HG02642 (cell line): ENCODE measurements around the gene RNU5B-1.

Source experiments
- ATAC-seq: cut with Tn5 transposase; IDR thresholded peaks from one replicate; pipeline ENCODE4 v1.9.1; 2021; ENCODE audit warnings: mild to moderate bottlenecking; ENCODE audit not compliant: unreplicated experiment, poor library complexity

Gene RNU5B-1

DNA sequence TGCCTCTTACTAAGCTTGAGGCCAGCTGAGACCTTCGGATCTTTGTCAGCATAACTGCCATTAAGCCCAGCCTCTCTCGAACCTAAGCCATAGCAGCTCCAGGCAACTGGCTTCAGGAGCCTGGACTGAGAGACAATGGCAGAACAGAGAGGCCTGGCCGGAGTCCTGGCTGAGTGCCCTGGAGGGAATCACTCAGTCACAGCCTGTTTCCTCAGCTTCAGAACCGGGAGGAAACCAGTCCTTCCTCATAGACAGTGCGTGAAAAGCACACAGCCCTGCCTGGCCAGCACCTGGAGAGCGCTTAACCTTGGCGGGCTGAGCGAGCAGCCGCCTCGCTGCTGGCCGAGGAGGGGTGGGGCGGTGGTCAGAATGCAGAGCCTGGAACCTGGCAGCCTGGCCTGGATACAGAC, 21.6 kb downstream of the RNU5B-1 start:
- ATAC-seq: no peak

DNA sequence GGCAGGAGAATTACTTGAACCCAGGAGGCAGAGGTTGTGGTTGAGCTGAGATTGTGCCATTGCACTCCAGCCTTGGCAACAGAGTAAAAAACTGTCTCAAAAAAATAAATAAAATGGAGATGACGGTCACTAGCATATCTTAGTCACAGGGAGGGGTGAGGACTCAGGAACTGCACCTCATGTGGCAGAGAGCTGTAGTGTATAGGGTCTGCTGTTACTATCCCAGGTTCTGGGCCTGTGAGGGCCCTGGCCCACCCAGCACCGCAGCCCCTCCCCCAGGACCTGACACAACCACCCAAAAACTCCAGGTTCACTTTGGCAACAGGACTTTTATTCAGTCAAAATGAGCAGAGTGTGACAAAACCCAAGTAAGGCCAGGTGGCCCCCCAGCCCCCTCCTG, 22.3 kb downstream of the RNU5B-1 start:
- ATAC-seq: no peak

DNA sequence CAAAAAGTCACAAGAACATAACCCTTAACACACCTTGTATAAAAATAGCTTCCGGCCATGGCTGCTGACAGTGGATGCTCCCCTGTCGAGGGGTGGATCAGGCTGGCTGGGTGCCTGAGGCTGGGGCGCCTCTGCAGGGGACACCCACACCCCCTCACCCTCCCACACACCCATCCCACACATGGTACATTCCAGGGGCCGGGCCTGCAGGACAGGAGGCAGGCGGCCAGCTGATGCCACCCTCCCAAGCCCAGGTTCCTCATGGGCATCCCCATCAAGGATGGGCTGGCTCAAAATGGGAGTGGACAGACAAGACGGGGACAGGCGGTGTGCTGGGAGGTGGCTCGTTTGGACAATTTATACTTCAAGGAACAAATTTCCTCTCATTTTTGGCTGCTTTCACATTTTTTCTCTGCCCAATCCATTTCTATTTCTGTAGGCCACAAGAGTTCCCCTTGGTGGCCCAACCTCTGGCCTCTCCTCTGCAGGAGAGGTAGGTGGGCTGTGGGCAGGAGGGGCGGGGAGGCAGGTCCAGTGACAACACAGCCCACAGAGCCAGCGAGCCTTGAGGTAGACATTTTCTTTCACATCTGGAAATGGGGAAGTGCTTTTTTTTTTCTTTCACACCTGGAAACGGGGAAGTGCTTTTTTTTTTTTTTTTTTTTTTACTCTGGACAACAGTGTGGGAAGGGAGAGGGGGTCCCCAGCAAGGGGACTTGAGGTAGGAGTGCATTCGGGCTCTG, 23.3 kb downstream of the RNU5B-1 start:
- no peak for ATAC-seq

DNA sequence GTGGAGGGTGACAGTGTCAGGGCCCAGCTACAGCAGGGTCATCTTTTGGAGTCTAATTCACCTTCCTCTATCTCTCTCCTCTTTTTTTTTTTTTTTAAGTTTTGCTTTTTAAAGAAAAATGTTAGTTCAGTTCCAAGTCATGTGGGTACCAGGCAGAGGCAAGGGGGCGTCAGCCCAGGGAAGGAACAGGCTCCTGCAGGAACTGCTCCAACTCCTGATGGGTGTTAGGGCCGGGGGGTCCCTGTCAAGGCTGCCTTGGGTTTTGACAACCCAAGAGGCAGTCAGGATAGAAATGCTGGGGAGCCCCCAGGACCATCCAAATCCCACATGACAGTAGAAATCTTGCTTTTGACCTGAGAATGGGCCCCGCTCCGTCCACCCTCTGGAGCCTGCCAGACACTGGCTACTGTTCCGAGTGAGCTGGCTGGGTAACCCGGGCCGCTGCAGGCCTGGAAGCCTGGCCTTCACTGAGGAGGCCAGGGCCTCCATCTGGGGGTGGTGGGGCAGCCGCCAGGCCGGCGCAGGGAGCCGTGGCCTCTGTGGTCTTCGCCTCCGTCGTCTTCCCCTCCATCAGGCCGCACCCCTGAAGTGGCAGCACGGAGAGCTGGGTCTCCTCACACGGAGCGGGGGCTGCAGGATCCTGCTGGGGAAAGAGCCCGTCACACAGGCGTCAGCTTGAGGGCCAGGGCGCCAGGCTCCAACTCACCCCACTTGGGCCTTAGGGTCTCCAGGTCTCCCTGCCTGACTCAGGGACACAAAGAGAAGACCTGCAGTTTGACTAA, 24.2 kb downstream of the RNU5B-1 start:
- ATAC-seq: no peak

DNA sequence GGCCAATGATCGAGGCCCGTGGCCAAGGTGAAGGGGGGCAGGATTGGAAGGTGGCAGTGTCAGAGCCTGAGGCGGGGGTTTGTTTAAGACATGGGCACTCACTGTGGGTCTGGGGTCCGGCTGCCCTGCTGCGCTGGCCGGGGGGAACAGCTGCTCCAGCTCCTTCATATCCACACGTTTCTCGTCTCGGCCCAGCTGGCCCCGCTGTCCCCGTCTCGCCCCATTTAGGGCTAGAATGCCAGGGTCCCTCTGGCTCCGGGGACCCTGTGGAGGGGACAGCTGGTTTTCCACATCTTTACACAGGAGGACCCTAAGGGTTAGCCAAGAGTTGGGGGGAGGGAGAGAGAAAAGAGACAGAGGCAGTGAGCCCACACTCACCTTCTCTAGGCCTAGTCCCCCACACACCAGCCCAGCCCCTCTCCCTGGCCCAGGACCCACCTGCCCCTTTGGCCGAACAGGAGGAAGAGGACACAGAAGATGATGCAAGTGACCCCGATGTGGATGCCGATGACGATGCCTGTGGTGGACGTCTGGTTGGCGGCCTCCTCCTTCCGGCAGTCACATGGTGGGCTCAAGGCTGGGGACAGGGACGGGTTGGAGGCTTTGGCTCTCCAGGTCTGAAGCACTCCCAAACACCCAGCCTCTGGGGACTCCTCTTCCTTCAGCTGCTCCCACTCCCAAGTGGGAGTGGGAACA, 25.0 kb downstream of the RNU5B-1 start:
- ATAC-seq: no peak

DNA sequence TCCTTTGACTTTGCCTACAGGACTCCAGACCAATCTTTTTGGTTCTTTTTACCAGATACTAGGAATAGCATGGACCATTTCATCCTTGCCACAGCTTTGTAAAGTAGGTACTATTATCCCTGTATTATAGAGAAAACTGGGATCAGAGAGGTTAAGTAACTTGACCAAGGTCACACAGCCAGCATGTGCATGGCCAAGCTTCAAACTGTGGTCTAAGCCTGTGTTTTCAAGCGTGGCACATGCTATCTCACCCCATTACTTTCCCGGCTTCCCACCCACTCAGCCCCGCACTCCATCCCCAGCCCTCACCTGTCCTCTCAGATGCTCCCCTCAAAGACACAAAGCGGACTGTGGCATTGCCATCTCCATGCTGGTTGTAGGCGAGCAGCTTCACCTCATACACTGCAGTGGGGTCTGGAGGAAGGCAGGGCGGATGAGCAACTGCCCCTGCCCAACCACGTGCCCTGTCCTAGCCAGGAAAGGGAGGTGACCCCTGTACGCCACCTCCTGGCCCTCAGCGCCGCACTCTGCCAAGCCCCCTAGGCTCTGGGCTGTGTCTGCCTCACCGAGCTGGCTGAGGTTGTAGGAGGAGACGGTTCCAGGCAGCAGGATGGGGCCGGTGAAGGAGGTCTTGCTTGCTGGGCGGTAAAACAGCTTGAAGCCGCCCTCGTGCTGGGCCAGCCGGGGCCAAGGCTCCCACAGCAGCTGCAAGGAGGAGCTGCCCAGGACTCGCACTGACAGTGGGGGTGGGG, 25.7 kb downstream of the RNU5B-1 start:
- no peak for ATAC-seq

DNA sequence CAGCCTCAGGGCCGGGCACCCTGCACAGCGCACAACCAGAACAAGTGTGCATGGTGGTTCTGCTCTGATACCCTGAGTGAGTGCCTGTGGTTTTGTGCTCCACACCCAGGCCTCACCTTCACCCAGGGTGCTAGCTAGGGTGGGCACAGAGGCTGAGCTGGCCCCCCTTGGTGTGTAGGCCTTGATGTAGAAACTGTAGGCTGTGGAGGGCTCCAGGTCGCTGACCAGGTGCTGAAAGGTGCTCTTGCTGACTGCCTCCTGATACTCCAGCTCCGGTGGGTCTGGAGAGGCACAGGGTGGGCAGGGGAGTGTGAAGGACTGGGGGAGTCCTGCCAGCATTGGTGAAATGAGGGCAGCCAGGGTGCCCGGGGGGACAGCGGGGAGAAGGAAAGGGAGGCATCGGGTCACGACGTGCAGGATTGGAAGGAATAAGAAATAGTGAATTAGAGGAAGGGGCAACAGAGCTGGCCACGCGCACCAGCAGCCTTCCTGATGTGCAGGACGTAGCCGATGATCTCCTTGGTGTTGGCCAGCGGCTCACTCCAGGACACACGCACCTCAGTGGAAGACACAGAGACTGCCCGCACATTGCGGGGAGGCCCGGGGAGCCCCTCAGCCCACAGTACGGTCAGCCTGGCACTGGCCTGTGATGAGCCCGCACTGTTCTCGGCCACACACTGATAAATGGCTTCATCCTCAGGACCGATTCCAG, 26.6 kb downstream of the RNU5B-1 start:
- no peak for ATAC-seq

DNA sequence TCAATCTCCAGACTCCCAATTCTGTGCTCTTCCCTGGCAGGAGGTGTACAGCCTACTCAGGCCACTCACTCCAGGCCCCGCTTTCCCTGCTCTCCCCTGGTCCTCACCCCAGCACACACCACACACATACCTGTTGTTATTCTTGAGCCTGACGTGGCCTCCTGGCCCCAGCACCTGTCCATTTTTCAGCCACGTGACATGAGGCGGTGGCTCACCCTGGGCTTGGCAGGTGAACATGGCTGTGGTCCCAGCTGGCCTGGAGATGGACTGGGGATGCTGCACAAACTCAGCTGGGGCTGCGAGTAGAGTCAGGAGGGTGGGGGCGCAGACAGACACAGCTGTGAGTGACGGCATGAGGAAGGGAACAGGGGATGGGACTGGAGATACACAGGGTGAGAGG, 27.3 kb downstream of the RNU5B-1 start:
- no peak for ATAC-seq

DNA sequence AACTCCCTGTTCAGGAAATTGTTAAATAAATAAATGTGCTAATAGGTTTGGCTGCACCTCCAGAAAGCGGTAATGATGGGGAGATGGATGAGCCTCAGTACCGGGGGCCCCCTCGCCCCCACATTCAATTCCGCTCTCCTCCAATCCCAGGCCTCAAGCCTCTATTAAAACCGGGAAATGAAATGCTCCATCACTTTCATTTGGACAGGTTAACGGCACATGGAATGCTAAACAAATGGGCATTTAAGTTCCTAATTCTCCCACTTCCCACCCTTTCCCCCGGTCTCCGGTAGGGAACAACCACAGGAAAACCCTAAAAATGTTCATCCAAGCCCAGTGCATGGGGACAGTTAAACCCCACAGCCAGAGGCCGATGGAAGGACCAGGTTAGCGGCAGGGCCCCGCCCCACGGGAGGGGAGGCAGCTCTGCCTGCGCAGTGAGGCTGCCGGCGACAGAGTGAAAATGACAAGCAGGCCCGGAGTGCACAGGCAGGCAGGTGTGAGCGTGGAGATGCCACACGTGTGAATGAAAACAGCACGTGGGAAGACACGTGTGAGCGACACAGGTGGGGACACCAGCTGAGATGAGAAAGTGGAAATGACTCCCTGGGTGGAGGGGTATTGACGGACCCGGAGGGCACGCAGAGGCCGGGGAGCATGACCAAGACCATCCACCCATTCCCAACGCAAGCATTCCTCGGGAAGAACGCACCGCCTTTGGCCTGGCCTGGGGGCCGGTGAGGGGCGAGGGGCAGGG, 28.1 kb downstream of the RNU5B-1 start:
- ATAC-seq: no peak

DNA sequence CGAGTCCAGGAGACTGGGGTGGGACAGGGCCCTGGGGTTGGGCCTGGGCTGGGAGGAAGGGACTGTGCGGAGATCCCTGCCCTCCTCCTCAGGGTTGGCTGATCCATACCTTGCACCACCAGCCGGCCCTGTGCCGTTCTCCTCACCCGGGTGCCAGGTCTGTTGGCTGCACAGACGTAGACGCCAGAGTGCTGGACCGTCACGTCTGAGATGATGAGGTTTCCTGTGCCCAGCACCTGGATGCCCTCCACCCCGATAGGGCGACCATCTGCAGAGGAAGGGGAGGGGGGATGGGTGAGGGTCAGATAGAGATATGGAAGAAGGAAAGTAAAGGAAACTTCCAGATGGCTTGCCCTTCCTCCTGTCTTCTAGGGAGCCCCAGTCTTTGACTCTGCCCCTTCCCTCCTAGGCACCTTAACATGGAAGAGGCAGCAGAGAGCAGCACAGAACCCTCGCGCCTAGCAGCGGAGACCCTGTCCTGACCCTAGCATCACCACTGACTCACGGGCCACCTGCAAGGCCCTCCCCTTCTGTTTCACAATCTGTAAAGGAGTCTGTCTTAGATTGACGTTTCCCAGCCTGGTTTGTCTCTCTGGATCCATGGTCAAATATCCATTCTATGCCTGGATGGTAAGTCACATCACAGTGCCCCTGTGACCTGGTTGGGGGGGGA, 28.8 kb downstream of the RNU5B-1 start:
- no peak for ATAC-seq

DNA sequence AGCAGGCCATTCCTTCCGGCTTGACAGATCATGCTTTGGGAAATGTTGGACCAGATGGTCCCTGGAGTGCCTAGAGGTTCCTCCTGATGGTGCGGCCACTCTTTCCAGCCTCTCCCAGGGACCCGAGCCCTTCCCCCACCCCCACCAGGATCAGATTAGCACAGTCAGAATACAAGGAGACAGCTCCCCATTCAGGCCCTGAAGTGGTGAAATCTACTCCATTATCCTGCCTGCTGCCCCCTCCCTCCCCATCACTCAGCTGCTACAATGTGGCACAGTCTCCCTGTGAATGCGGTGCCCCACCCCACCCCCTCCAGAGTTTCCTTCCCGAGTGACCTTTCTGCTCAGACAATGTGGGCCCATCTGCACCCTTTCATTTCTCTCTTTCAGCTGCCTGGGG, 29.4 kb downstream of the RNU5B-1 start:
- no peak for ATAC-seq

DNA sequence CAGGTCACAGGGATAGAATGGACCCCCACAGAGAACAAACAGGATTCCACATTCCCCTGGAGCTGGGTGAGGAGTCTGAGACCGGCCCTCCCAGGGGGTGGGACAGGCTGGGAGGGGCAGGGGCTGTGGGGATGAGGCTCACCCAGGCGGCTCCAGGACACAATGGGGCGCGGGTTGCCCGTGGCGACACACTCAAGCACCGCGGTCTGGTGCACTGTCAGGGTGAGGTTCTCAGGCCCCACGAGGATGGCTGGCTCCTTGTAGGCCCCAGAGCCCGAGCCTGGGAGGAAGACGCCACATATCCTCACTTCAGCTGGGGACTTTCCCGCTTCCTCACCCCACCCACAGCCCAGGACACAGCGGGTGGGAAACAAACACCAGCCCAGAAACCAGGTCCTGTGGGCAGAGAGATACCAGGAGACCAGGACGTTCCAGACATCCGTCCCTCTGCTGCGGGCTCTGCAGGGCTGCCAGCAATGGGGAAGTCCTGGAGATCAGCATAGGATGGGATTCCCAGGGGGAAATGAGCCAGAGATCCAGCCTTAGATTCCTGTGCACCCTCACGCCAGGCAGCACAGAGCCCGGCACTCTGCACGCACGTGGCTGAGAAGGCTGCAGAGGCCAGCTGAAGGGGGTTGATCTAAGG, 30.2 kb downstream of the RNU5B-1 start:
- ATAC-seq: no peak

DNA sequence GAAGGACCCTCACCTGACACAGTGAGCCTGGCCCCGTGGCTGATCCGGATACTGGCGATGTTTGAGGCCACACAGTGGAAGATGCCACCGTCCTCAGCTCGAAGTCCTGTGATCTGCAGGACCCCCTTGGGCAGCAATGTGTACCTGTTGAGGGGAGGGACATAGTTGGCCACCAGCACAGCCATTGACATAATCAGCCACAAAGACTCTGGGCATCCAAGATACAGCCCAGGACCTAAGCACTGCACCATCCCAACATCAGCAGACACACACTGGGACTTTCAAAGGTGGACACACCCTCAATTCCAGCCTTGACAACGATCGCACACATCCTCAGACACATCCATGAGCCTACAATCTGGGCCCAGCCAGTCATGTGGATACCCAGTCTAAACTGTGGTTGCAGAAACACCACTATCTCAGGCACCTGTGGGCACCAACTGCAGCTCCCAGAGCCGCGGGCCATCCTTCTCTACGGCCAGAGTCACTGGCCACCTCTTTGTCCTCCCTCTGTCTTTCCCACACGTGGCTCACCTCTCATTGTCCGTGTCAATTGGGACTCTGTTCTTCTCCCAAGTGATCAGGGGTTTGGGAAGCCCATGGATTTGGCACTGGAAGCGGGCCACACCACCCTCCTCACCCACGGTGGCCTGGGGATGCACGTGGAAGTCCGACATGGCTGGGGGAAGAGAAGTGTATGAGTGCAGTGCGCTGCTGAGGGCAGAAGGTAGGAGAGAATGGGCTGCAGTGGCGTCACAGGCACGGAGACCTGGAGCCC, 31.0 kb downstream of the RNU5B-1 start:
- ATAC-seq: no peak

DNA sequence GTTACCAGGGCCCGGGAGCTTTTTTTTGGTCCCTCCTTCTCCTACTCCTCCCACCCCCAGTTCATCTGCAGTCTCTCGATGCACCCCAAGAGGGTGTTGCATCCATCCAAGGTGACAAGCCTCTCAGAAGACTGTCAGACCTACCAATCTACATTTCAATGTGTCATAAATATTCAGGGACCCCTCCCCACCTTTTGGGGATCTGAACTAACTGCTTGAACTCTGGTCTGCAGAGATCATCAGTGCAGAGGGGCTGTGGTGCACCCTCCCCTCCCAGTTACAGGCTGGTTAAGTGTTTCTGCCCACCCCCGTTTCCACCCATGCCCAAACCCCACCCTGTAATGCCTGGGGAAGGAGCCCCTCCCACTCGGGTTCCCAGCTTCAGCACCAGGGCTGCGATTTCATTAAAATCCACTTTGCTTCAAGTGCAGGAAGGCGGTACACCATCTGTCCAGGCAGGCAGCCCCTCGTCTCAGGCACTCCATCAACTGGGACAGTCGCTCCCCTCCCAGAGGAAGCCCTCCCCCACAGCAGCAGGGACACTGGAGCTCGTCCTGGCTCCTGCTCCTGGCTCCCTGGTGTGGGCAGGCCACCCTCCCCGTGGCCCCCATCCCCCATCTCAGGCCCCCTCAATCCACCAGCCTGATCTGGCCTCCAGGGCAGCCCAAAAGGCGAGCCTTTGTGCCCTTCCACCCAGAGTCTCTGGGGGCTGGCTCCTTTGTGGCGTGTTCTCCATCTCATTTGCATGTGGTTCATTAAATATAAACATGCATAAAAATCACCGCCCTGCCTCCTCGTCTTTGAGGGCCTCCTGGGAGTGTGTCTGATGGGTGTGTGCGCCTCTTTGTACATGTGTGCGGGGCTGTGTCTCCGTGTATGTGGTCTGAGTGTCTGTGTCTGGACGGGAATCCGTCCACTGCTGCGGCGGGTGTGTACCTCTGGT, 32.3 kb downstream of the RNU5B-1 start:
- ATAC-seq: no peak

DNA sequence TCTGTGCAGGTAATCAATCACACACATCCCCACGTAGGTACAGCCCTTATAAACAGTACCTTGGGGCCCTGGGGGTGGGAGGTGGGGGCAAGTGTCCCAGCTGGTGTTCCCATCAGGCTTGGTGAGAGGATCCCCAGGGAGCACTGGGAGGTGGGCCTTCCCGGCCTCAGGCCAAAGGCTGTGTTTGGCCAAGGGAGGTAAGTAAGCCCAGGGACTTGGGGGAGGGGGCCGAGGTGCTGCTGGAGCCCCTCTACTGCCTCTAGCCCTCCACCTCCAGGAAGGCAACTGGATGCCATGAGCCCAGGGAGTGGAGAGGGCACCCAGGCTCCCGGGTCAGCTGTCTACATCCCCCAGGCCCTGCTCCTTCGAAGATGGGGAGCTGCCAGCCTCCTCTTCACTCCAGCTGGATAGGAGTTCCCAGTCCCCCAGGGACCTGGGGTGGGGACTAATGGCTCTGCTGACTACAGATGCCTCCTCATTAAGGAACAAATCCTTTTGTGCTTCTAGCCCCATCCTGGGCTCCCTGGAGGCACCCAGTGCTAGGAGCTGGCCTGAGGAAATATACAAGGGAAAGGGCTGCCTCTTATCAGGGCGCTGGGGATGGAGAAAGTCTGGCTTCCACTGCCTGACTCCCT, 33.1 kb downstream of the RNU5B-1 start:
- no peak for ATAC-seq

DNA sequence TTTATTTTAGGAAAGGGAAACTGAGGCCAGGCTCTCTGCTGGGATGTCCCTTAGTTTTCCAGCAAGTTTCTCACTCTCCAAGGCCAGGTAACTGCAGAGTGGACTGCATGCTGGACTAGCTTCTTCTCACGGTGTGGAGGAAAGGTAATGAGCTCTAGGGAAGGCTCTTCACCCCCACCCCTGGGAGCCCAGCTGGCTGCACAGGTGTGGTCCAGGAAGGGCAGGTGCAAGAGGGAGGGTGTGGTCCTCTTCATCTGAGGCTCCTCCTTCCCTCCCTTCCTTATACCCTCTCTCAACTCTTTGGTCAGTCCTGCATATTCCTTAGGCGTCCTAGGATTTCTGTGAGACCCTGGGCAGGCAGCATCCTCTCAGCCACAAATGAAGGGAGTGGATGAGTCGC, 33.9 kb downstream of the RNU5B-1 start:
- ATAC-seq: no peak
